HEK293 (cell line): ENCODE results near the gene DYNLT4.

Source experiments
- CTCF ChIA-PET: fragments of 350-600 bp; formaldehyde crosslinking; extraction: SDS; loops from one replicate; lab custom pipeline; 2021; ENCODE audit warnings: antibody characterized with exemption; lab: Yijun Ruan, JAX
- POLR2A ChIA-PET: fragments of 300-600 bp; formaldehyde crosslinking; extraction: SDS; loops from one replicate; lab custom pipeline; 2020; ENCODE audit warnings: antibody characterized with exemption, inconsistent platforms; lab: Yijun Ruan, JAX
- H3K27ac ChIP-seq: fragments of 200-500 bp; sonication (Bioruptor generic); 2 replicates; pipeline ENCODE4 v1.5.1; 2014; ENCODE audit warnings: low read depth, low read length, control low read depth, inconsistent platforms; ENCODE audit errors: extremely low read depth
- H3K36me3 ChIP-seq, 2 experiments: fragments of 200-500 bp in 1 of 2; sonication (Bioruptor generic) in 1 of 2; 1 replicate in 1 of 2; 2 replicates in 1 of 2; pipeline ENCODE4 v1.5.1; 2014 to 2017; ENCODE audit warnings: inconsistent platforms in 2 of 2, low read length in 2 of 2; ENCODE audit not compliant: control insufficient read depth in 2 of 2, insufficient read depth in 1 of 2
- H3K4me1 ChIP-seq: fragments of 200-500 bp; sonication (Bioruptor generic); 2 replicates; pipeline ENCODE4 v1.5.1; 2014; ENCODE audit warnings: mild to moderate bottlenecking, low read length, inconsistent platforms; ENCODE audit not compliant: control insufficient read depth, insufficient read depth
- H3K4me3 ChIP-seq: 2 replicates; pipeline ENCODE4 v1.5.1; 2011; ENCODE audit warnings: low read depth, mild to moderate bottlenecking, control low read depth, low read length, moderate library complexity
- H3K9me3 ChIP-seq: fragments of 200-500 bp; sonication (Bioruptor generic); 2 replicates; pipeline ENCODE4 v1.5.1; 2014; ENCODE audit warnings: low read depth, low read length, inconsistent platforms; ENCODE audit not compliant: control insufficient read depth, insufficient read depth
- GLIS2 ChIP-seq: fragments of 450-650 bp; formaldehyde crosslinking; IDR thresholded peaks from 2 replicates; pipeline ENCODE4 v1.5.1; 2016; ENCODE audit warnings: missing biosample characterization, missing genetic modification characterization
- MZF1 ChIP-seq: fragments of 450-650 bp; formaldehyde crosslinking; IDR thresholded peaks from 2 replicates; pipeline ENCODE4 v1.5.1; 2017; ENCODE audit warnings: missing biosample characterization, missing genetic modification characterization, borderline replicate concordance
- PRDM1 ChIP-seq: fragments of 450-650 bp; formaldehyde crosslinking; IDR thresholded peaks from 2 replicates; pipeline ENCODE4; 2016; ENCODE audit warnings: missing biosample characterization, missing genetic modification characterization
- REPIN1 ChIP-seq: fragments of 450-650 bp; formaldehyde crosslinking; IDR thresholded peaks from 2 replicates; pipeline ENCODE4 v1.5.1; 2017; ENCODE audit warnings: missing biosample characterization, missing genetic modification characterization, low read depth
- SCRT1 ChIP-seq: fragments of 450-650 bp; formaldehyde crosslinking; IDR thresholded peaks from 2 replicates; pipeline ENCODE4 v1.5.1; 2016; ENCODE audit warnings: missing biosample characterization, missing genetic modification characterization, borderline replicate concordance
- YY1 ChIP-seq: fragments of 450-650 bp; formaldehyde crosslinking; IDR thresholded peaks from 2 replicates; pipeline ENCODE4 v1.5.1; 2018; ENCODE audit warnings: missing biosample characterization, missing genetic modification characterization
- ZBTB17 ChIP-seq: fragments of 450-650 bp; formaldehyde crosslinking; IDR thresholded peaks from 2 replicates; pipeline ENCODE4 v1.5.1; 2016; ENCODE audit warnings: missing biosample characterization, missing genetic modification characterization
- ZNF10 ChIP-seq: fragments of 450-650 bp; formaldehyde crosslinking; IDR thresholded peaks from 2 replicates; pipeline ENCODE4 v1.5.1; 2017; ENCODE audit warnings: missing biosample characterization, missing genetic modification characterization
- ZNF132 ChIP-seq: fragments of 450-650 bp; formaldehyde crosslinking; IDR thresholded peaks from 2 replicates; pipeline ENCODE4 v1.5.1; 2017; ENCODE audit warnings: missing biosample characterization, missing genetic modification characterization, borderline replicate concordance
- ZNF221 ChIP-seq: fragments of 450-650 bp; formaldehyde crosslinking; IDR thresholded peaks from 2 replicates; pipeline ENCODE4 v1.5.1; 2017; ENCODE audit warnings: missing biosample characterization, missing genetic modification characterization, borderline replicate concordance
- ZNF239 ChIP-seq: fragments of 450-650 bp; formaldehyde crosslinking; IDR thresholded peaks from 2 replicates; pipeline ENCODE4 v1.5.1; 2016; ENCODE audit warnings: missing biosample characterization, missing genetic modification characterization
- ZNF24 ChIP-seq: fragments of 450-650 bp; formaldehyde crosslinking; IDR thresholded peaks from 2 replicates; pipeline ENCODE4 v1.5.1; 2016; ENCODE audit warnings: missing biosample characterization, missing genetic modification characterization
- ZNF302 ChIP-seq: fragments of 450-650 bp; formaldehyde crosslinking; IDR thresholded peaks from 2 replicates; pipeline ENCODE4 v1.5.1; 2016; ENCODE audit warnings: missing biosample characterization, missing genetic modification characterization, low read depth
- ZNF335 ChIP-seq: fragments of 450-650 bp; formaldehyde crosslinking; conservative IDR thresholded peaks from 2 replicates; pipeline ENCODE4 v1.5.1; 2016; ENCODE audit warnings: missing biosample characterization, missing genetic modification characterization
- ZNF391 ChIP-seq: fragments of 450-650 bp; formaldehyde crosslinking; IDR thresholded peaks from 2 replicates; pipeline ENCODE4 v1.5.1; 2016; ENCODE audit warnings: low read depth, missing biosample characterization, missing genetic modification characterization, borderline replicate concordance
- ZNF416 ChIP-seq: fragments of 450-650 bp; formaldehyde crosslinking; IDR thresholded peaks from 2 replicates; pipeline ENCODE4 v1.5.1; 2016; ENCODE audit warnings: missing biosample characterization, missing genetic modification characterization
- ZNF423 ChIP-seq: fragments of 450-650 bp; formaldehyde crosslinking; IDR thresholded peaks from 2 replicates; pipeline ENCODE4 v1.5.1; 2016; ENCODE audit warnings: missing biosample characterization, missing genetic modification characterization
- ZNF549 ChIP-seq: fragments of 450-650 bp; IDR thresholded peaks from 2 replicates; pipeline ENCODE4 v1.5.1; 2018; ENCODE audit warnings: missing biosample characterization, missing genetic modification characterization, mild to moderate bottlenecking, inconsistent platforms, moderate library complexity
- ZNF560 ChIP-seq: fragments of 450-650 bp; formaldehyde crosslinking; IDR thresholded peaks from 2 replicates; pipeline ENCODE4 v1.5.1; 2017; ENCODE audit warnings: missing biosample characterization, missing genetic modification characterization, borderline replicate concordance
- ZNF561 ChIP-seq: fragments of 450-650 bp; IDR thresholded peaks from 2 replicates; pipeline ENCODE4 v1.5.1; 2018; ENCODE audit warnings: missing biosample characterization, missing genetic modification characterization, borderline replicate concordance
- ZNF626 ChIP-seq: fragments of 450-650 bp; sonication (Bioruptor Pico); formaldehyde crosslinking; IDR thresholded peaks from 2 replicates; pipeline ENCODE4 v1.5.1; 2018; ENCODE audit warnings: missing biosample characterization, missing genetic modification characterization, inconsistent platforms
- ZNF670 ChIP-seq: fragments of 450-650 bp; formaldehyde crosslinking; IDR thresholded peaks from 2 replicates; pipeline ENCODE4 v1.5.1; 2016; ENCODE audit warnings: missing biosample characterization, missing genetic modification characterization, low read depth
- ZNF701 ChIP-seq: fragments of 450-650 bp; formaldehyde crosslinking; IDR thresholded peaks from 2 replicates; pipeline ENCODE4 v1.5.1; 2016; ENCODE audit warnings: missing biosample characterization, missing genetic modification characterization
- ZNF843 ChIP-seq: fragments of 450-650 bp; formaldehyde crosslinking; IDR thresholded peaks from 2 replicates; pipeline ENCODE4 v1.5.1; 2016; ENCODE audit warnings: missing biosample characterization, missing genetic modification characterization
- ZSCAN23 ChIP-seq: fragments of 450-650 bp; formaldehyde crosslinking; IDR thresholded peaks from 2 replicates; pipeline ENCODE4 v1.5.1; 2016; ENCODE audit warnings: missing biosample characterization, missing genetic modification characterization
- ZSCAN30 ChIP-seq: fragments of 450-650 bp; IDR thresholded peaks from 2 replicates; pipeline ENCODE4 v1.5.1; 2018; ENCODE audit warnings: missing biosample characterization, mild to moderate bottlenecking, missing genetic modification characterization, moderate library complexity
- TF ChIP-seq, protein P1 (sequence below): fragments of 450-650 bp; formaldehyde crosslinking; IDR thresholded peaks from 2 replicates; pipeline ENCODE4 v1.5.1; 2016; ENCODE audit warnings: missing biosample characterization, missing genetic modification characterization
- TF ChIP-seq, protein P2 (sequence below): fragments of 450-650 bp; formaldehyde crosslinking; IDR thresholded peaks from 2 replicates; pipeline ENCODE4 v1.5.1; 2016; ENCODE audit warnings: missing biosample characterization, missing genetic modification characterization

Gene DYNLT4

DNA sequence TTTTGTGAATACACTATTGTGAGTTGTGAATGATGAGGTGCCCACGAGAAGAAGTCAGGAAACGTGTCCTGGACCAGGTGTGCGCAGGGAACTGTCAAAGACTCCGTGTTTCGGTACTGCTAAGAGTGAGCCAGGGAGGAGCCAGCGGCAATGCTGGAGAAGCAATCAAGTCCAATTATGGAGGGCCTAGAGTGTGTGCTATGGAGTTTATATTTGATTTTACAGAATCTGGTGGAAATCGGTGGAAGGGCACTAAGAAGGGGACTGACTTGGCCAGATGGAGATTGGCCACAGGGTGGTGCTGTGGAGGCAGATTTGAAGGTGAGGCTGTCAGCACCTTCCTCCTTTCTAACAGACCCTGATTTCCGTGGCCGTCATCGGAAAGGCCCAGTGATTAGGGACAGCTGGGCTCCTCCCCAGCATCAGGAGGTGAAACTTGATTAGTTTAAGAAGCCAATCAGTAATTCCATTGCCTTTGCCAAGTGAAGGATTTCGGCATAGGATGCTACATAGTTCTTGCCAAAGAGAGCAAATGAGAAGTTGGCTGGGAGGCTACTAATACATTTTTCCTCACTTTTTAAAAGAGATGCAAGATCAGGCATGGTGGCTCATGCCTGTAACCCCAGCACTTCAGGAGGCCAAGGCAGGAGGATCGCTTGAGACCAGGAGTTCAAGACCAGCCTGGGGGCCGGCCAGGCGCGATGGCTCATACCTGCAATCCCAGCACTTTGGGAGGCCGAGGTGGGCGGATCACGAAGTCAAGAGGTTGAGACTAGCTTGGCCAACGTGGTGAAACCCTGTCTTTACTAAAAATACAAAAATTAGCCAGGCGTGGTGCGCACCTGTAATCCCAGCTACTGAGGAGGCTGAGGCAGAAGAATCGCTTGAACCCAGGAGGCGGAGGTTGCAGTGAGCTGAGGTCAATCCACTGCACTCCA is 28.9 kb upstream of the DYNLT4 start (continued):
- no peak for TF ChIP-seq REPIN1 (tag by site-specific recombination)
- TF ChIP-seq ZNF843, result no peak
- TF ChIP-seq, protein P1, sequence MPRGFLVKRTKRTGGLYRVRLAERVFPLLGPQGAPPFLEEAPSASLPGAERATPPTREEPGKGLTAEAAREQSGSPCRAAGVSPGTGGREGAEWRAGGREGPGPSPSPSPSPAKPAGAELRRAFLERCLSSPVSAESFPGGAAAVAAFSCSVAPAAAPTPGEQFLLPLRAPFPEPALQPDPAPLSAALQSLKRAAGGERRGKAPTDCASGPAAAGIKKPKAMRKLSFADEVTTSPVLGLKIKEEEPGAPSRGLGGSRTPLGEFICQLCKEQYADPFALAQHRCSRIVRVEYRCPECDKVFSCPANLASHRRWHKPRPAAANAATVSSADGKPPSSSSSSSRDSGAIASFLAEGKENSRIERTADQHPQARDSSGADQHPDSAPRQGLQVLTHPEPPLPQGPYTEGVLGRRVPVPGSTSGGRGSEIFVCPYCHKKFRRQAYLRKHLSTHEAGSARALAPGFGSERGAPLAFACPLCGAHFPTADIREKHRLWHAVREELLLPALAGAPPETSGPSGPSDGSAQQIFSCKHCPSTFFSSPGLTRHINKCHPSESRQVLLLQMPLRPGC (tag by site-specific recombination), result no peak
- no peak for TF ChIP-seq ZNF391
- no peak for TF ChIP-seq YY1 (tag by site-specific recombination)
- TF ChIP-seq ZNF626 (tag by site-specific recombination), result no peak
- TF ChIP-seq ZNF423 (tag by site-specific recombination), result no peak
- TF ChIP-seq ZNF416 (tag by site-specific recombination), result no peak
- TF ChIP-seq ZNF10 (tag by site-specific recombination), result peak; percentile 65; the same call in 1 of the 2 replicates
- no peak for TF ChIP-seq ZNF132 (tag by site-specific recombination)
- no peak for TF ChIP-seq GLIS2 (tag by site-specific recombination)
- peak; percentile 47; the same call in 1 of the 2 replicates for TF ChIP-seq ZNF335
- TF ChIP-seq ZNF561 (tag by site-specific recombination), result no peak
- TF ChIP-seq ZNF221 (tag by site-specific recombination), result no peak
- peak; percentile 54; the same call in 1 of the 2 replicates for TF ChIP-seq ZBTB17
- no peak for TF ChIP-seq ZSCAN23
- 0 out of 2 replicates have a peak, but pooled peaks have one; percentile 53 for TF ChIP-seq ZSCAN30 (tag by site-specific recombination)
- no peak for TF ChIP-seq ZNF549 (tag by site-specific recombination)
- no peak for TF ChIP-seq ZNF560
- TF ChIP-seq PRDM1 (tag by site-specific recombination), result no peak
- TF ChIP-seq ZNF239 (tag by site-specific recombination), result no peak
- no peak for TF ChIP-seq ZNF670 (tag by site-specific recombination)
- TF ChIP-seq, all 188 proteins: peak for 16

DNA sequence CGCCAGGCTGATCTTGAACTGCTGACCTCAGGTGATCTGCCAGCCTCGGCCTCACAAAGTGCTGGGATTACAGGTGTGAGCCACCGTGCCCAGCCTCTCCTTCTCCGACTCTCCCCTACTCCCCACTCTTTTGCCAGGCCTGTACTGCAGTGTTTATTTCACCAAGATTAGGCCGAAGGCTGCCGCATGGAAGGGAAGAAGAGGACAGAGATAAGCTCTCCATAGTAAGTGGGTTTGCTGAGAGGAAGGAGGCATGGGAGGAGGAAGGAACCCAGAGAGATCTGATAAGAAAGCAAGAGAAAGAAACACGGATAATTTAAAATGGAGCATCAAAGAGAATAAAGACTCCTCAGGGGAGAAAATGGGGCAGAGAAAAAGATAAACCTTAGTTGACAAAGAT is 27.2 kb upstream of the DYNLT4 start:
- Histone ChIP-seq H3K9me3 (no peaks in the 10 kb centered on the region), H3K4me3 (no peak overlapping the region), H3K36me3 (peaks cover 0 to 8% of the 10 kb centered on the region in 2 experiments; a peak in 2 of 3 replicates), H3K4me1 (peaks cover 11% of the 10 kb centered on the region), H3K27ac (no peak overlapping the region)
- POLR2A ChIA-PET, result interaction anchor here (1.8 kb wide), 1 partner anchor 15 kb away, joined by 4 read pairs; no protein-coding TSS in a partner anchor
- TF ChIP-seq ZNF302 (tag by site-specific recombination) (no peak), ZNF24 (tag by site-specific recombination) (no peak), MZF1 (tag by site-specific recombination) (no peak), REPIN1 (tag by site-specific recombination) (no peak), ZNF701 (tag by site-specific recombination) (no peak), SCRT1 (no peak)
- TF ChIP-seq, protein P2, sequence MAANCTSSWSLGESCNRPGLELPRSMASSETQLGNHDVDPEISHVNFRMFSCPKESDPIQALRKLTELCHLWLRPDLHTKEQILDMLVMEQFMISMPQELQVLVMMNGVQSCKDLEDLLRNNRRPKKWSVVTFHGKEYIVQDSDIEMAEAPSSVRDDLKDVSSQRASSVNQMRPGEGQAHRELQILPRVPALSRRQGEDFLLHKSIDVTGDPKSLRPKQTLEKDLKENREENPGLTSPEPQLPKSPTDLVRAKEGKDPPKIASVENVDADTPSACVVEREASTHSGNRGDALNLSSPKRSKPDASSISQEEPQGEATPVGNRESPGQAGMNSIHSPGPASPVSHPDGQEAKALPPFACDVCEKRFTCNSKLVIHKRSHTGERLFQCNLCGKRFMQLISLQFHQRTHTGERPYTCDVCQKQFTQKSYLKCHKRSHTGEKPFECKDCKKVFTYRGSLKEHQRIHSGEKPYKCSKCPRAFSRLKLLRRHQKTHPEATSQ (tag by site-specific recombination), result no peak
- CTCF ChIA-PET, result interaction anchor here (0.7 to 3.0 kb wide), 6 partner anchors 11 to 180 kb away, joined by 3 to 22 read pairs (median 4); partner anchors contain the start of genes HECTD3 and UROD
